ENCODE measurements around the gene PDHA1.

The PDHA1 gene

DNA sequence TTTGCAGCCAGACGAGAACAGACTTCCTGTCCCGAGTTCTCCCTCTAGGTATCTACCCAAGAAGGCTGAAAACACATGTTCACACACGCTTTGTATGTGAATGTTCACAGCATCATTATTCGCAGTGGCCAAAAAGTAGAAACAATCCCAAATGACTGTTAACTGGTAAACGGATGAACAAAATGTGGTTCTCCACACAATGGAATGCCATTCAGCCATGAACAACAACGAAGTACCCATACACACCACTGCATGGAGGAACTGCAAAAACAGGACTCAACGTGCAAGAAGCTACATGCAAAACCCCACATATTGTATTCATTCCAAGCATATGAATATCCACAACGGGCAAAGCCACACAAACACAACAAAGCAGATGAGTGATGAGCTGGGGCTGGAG lies 45.0 kb downstream of the PDHA1 start:
- DNase-seq (ENCODE audit: low read depth) = no peak
- H3K4me3 ChIP-seq (replicated peaks; ENCODE audit: low read depth, low read length) = no peak overlapping the region
- TF ChIP-seq, protein P1, sequence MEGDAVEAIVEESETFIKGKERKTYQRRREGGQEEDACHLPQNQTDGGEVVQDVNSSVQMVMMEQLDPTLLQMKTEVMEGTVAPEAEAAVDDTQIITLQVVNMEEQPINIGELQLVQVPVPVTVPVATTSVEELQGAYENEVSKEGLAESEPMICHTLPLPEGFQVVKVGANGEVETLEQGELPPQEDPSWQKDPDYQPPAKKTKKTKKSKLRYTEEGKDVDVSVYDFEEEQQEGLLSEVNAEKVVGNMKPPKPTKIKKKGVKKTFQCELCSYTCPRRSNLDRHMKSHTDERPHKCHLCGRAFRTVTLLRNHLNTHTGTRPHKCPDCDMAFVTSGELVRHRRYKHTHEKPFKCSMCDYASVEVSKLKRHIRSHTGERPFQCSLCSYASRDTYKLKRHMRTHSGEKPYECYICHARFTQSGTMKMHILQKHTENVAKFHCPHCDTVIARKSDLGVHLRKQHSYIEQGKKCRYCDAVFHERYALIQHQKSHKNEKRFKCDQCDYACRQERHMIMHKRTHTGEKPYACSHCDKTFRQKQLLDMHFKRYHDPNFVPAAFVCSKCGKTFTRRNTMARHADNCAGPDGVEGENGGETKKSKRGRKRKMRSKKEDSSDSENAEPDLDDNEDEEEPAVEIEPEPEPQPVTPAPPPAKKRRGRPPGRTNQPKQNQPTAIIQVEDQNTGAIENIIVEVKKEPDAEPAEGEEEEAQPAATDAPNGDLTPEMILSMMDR (IDR thresholded peaks at IDR 0.05; ENCODE audit: low read length, missing control alignments) = no peak

DNA sequence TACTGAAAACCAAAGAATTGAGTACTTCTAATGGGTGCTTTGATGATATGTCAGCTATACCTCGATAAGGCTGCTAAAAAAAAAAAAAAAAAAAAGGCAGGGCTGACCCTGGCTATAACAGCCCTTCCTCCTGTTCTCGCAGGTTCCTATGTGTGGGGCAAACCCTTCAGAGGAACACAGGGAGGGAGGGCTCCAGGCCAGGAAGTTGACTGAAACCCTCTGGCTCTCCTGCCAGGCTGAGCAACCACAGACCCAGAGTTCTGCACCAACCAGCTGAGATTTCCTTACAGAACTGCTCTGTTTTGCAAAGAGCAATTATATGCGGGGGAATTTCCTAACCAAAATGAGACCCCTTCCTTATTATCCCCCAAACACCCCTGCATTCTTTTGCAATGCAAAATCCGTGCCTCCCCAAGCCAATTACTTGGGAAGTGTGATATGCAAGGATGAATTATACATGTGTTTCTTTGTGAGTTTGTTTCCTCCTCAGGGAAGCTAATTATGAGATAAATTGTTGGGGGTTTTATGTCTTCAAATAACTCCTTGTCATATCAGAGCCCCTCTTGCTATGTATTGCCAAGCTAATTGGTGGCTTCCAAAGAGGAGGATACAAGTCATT lies 45.6 kb downstream of the PDHA1 start:
- TF ChIP-seq, protein P1 (IDR thresholded peaks at IDR 0.05; ENCODE audit: low read length, missing control alignments) = no peak
- DNase-seq (ENCODE audit: low read depth) = no peak
- no peak overlapping the region for H3K4me3 ChIP-seq (replicated peaks; ENCODE audit: low read depth, low read length)

DNA sequence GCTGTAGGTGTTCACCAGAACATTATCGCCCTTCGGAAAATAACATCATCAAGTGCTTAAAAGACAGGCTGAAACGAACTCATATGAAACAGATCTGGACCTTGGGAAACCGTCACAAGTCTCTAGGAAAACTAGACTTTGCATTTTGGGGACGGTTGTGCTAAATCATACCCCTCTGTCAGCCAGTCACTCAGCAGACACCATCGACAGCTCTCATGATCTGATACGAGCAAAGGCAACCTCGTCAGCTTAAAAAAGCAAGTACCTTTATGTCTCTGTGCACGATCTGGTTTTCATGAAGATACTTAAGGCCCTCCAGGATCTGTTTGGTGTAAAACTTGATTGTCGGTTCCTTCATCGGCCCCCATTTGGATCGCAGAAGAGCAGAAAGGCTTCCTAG lies 48.4 kb downstream of the PDHA1 start:
- H3K4me3 ChIP-seq (replicated peaks; ENCODE audit: low read depth, low read length) = no peak overlapping the region
- no peak for DNase-seq (ENCODE audit: low read depth)
- TF ChIP-seq, protein P1 (IDR thresholded peaks at IDR 0.05; ENCODE audit: low read length, missing control alignments) = no peak

DNA sequence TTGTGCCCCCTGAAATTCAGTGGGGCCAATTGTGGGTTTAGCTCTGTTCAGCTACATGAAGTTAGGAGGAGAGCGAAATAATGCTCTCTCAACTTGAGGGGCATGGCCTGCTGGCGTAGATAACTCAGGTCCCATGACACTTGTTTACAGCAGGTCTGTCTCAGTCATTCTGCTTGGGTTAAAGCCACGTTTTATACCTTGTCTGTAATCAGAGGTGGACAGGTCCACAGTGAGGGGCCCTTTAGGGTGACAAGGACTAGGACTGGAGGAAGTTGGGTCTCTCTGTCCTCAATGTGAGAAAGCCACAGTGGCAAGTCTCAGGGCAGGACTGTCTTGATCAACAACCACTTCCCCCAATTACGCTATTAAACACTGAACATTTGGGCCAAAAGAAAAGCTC lies 49.0 kb downstream of the PDHA1 start:
- TF ChIP-seq, protein P1 (IDR thresholded peaks at IDR 0.05; ENCODE audit: low read length, missing control alignments) = no peak
- DNase-seq (ENCODE audit: low read depth) = no peak
- H3K4me3 ChIP-seq (replicated peaks; ENCODE audit: low read depth, low read length) = no peak overlapping the region

DNA sequence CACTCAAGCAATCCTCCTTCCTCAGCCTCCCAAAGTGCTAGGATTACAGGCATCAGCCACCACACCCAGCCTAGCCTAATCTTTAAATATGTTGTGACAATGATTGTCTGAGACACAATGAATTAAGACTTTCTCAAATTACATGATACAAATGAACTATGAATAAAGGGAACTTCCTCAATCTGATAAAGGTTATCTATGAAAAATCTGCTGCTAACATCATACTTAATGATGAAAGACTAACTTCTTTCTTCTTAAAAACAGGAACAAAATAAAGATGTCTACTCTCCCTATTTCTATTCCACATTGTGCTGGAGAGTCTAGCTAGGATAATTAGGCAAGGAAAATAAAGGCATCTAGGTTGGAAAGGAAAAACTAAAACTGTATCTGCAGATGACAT lies 60.0 kb downstream of the PDHA1 start:
- no peak for DNase-seq (ENCODE audit: low read depth)
- H3K4me3 ChIP-seq (replicated peaks; ENCODE audit: low read depth, low read length) = no peak overlapping the region
- TF ChIP-seq, protein P1 (IDR thresholded peaks at IDR 0.05; ENCODE audit: low read length, missing control alignments) = no peak

DNA sequence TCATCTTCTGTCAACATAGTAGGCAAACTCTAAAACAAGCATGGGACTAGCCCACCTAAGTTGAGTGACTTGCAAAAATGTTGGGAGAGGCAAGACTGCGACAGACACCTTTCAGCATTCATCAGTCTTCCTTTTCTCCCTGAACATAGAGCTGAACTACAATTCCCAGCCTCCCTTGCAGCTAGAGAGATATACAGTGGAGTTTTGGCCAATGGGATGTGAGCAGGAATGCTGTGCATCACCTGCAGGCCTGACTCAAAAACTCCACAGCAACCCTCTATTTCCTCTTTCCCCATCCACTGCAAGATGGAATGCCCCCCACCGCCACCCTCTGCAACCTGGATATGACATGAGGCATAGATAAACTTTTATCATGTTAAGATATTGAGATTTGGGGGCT lies 66.5 kb downstream of the PDHA1 start:
- TF ChIP-seq, protein P1 (IDR thresholded peaks at IDR 0.05; ENCODE audit: low read length, missing control alignments) = no peak
- no peak for DNase-seq (ENCODE audit: low read depth)
- no peak overlapping the region for H3K4me3 ChIP-seq (replicated peaks; ENCODE audit: low read depth, low read length)
